Endothelial cell of umbilical vein (primary cell): ENCODE data around the gene MRPS27. TPM values are rescaled to one million over a fixed set of nuclear protein-coding genes. Genes with fewer than 3 reads are reported as not detected.

ENCODE experiments used
- BruUV-seq: library from RNA; stranded (reverse); fragments of 400-500 nt; replicated peaks from 2 replicates; lab custom pipeline; 2021; lab: Mats Ljungman, UMichigan
- CTCF ChIA-PET: fragments of 300-600, 350-600 bp; sonication (Branson Sonifier 250); formaldehyde crosslinking; loops from one replicate; lab custom pipeline; 2021; ENCODE audit warnings: antibody characterized with exemption, inconsistent platforms; lab: Charles Lee
- POLR2A ChIA-PET: fragments of 300-600, 350-600 bp; sonication (Branson Sonifier 250); formaldehyde crosslinking; loops from one replicate; lab custom pipeline; 2021; ENCODE audit warnings: antibody characterized with exemption, inconsistent platforms; lab: Charles Lee
- DNase-seq: peaks from one replicate; pipeline ENCODE4 v3.0.0-alpha.2; 2011; ENCODE audit warnings: low read depth, low spot score
- FAIRE-seq: peaks from 2 replicates; lab custom pipeline; 2011; peaks lifted over from hg19 to GRCh38; lab: Jason Lieb, UNC
- H2AFZ ChIP-seq: 2 replicates; pipeline ENCODE4 v1.6.0; 2012; ENCODE audit warnings: low read depth, low read length, control low read depth, inconsistent platforms
- H3K27ac ChIP-seq: 2 replicates; pipeline ENCODE4 v1.5.1; 2011; ENCODE audit warnings: low read depth, mild to moderate bottlenecking, control low read depth, low read length, moderate library complexity; ENCODE audit not compliant: insufficient read depth
- H3K27me3 ChIP-seq, 2 experiments: 2 replicates each; pipeline versions ENCODE4 v1.6.0 to v1.6.1; 2011; ENCODE audit warnings: low read length in 2 of 2, mixed read lengths in 1 of 2; ENCODE audit not compliant: control insufficient read depth in 2 of 2, insufficient read depth in 2 of 2
- H3K36me3 ChIP-seq, 2 experiments: 2 replicates in 1 of 2; 3 replicates in 1 of 2; pipeline ENCODE4 v1.5.1; 2011; ENCODE audit warnings: low read length in 2 of 2, mild to moderate bottlenecking in 1 of 2, moderate library complexity in 1 of 2; ENCODE audit not compliant: control insufficient read depth in 2 of 2, insufficient read depth in 2 of 2; ENCODE audit errors: extremely low read depth in 1 of 2
- H3K4me1 ChIP-seq: 3 replicates; pipeline ENCODE4 v1.5.1; 2011; ENCODE audit warnings: mild to moderate bottlenecking, low read length; ENCODE audit not compliant: control insufficient read depth, insufficient read depth; ENCODE audit errors: extremely low read depth
- H3K4me2 ChIP-seq: 2 replicates; pipeline ENCODE4 v1.6.1; 2011; ENCODE audit warnings: low read length, control low read depth, mixed read lengths; ENCODE audit not compliant: insufficient read depth
- H3K4me3 ChIP-seq, 3 experiments: fragments of 200-600 bp in 1 of 3; sonication (generic), shearing (Covaris generic) in 1 of 3; replicated peaks in 1 of 3; 2 replicates each; pipeline ENCODE4 v1.5.1; 2011 to 2016; ENCODE audit warnings: control low read depth in 3 of 3, low read length in 3 of 3, mild to moderate bottlenecking in 2 of 3, inconsistent platforms in 1 of 3, low read depth in 1 of 3, moderate library complexity in 1 of 3; ENCODE audit not compliant: insufficient read depth in 1 of 3
- H3K79me2 ChIP-seq: 2 replicates; pipeline ENCODE4 v1.6.0; 2012; ENCODE audit warnings: low read length, inconsistent platforms; ENCODE audit not compliant: control insufficient read depth, insufficient read depth
- H3K9ac ChIP-seq: replicated peaks from 2 replicates; pipeline ENCODE3; 2011; ENCODE audit warnings: low read length, control low read depth; ENCODE audit not compliant: insufficient read depth; ENCODE audit errors: extremely low read depth
- H3K9me1 ChIP-seq: replicated peaks from 3 replicates; pipeline ENCODE4 v1.6.0; 2011; ENCODE audit warnings: mild to moderate bottlenecking, low read length; ENCODE audit not compliant: control insufficient read depth, insufficient read depth; ENCODE audit errors: extremely low read depth
- H3K9me3 ChIP-seq: replicated peaks from 2 replicates; pipeline ENCODE4 v1.5.1; 2012; ENCODE audit warnings: low read length, inconsistent platforms; ENCODE audit not compliant: control insufficient read depth, insufficient read depth
- H4K20me1 ChIP-seq: replicated peaks from 2 replicates; pipeline ENCODE3; 2011; ENCODE audit warnings: mild to moderate bottlenecking, low read length; ENCODE audit not compliant: control insufficient read depth, insufficient read depth; ENCODE audit errors: extremely low read depth
- EZH2 ChIP-seq: IDR thresholded peaks from 2 replicates; pipeline ENCODE4 v1.6.1; 2012; ENCODE audit warnings: borderline replicate concordance, low read depth, mild to moderate bottlenecking, moderate library complexity, low read length, inconsistent platforms; ENCODE audit not compliant: severe bottlenecking
- FOS ChIP-seq: IDR thresholded peaks from 2 replicates; pipeline ENCODE4 v1.6.1; 2011; ENCODE audit warnings: mild to moderate bottlenecking, low read length, moderate library complexity, borderline replicate concordance; ENCODE audit not compliant: insufficient read depth
- GATA2 ChIP-seq: IDR thresholded peaks from 2 replicates; pipeline ENCODE4 v1.7.0; 2011; ENCODE audit warnings: low read depth, mild to moderate bottlenecking, moderate library complexity, mixed read lengths, low read length; ENCODE audit not compliant: insufficient read length, insufficient read depth
- JUN ChIP-seq: IDR thresholded peaks from 2 replicates; pipeline ENCODE4 v1.6.1; 2011; ENCODE audit warnings: borderline replicate concordance, low read depth; ENCODE audit not compliant: insufficient read length, insufficient read depth
- MAX ChIP-seq: IDR thresholded peaks from 2 replicates; pipeline ENCODE4 v1.6.1; 2011; ENCODE audit not compliant: insufficient read depth, insufficient read length
- MYC ChIP-seq: IDR thresholded peaks from one replicate; pipeline ENCODE4 v1.6.1; 2011; ENCODE audit warnings: mild to moderate bottlenecking, low read depth, low read length
- POLR2A ChIP-seq: IDR thresholded peaks from 2 replicates; pipeline ENCODE4 v1.6.1; 2012; ENCODE audit warnings: low read depth, mild to moderate bottlenecking, control low read depth, low read length
- POLR2AphosphoS5 ChIP-seq: IDR thresholded peaks from 2 replicates; pipeline ENCODE4 v1.6.1; 2012; ENCODE audit warnings: low read depth, mild to moderate bottlenecking, control low read depth, low read length, moderate library complexity; ENCODE audit not compliant: insufficient read depth
- dilution Hi-C: fragments of 300-500 bp; cut with MboI; formaldehyde crosslinking; loops from one replicate; pipeline ENCODE4 v1.15.0; 2019; ENCODE audit warnings: low sequenced_read_pairs; ENCODE audit not compliant: extremely low pct_ligation_motif_present
- intact Hi-C: fragments of 100-400 bp; cut with micrococcal nuclease; formaldehyde crosslinking; loops from one replicate; pipeline ENCODE4 v1.10.0; 2022
- polyA plus RNA-seq, 4 experiments: library from polyadenylated mRNA; depleted of rRNA in 3 of 4; stranded (reverse) in 3 of 4; unstranded in 1 of 4; fragments of >200 nt; gene quantifications; 2 replicates each; pipeline versions ENCODE4 v1.2.1 to v1.2.3, GENCODE V29; 2011 to 2012; ENCODE audit warnings: missing spikeins in 1 of 4
- total RNA-seq: library from RNA; stranded (reverse); gene quantifications from 2 replicates; pipeline ENCODE4 v1.2.3, GENCODE V29; 2021
- TF ChIP-seq, protein P1 (sequence below), 2 donors: IDR thresholded peaks; 1 replicate in 1 of 2; 2 replicates in 1 of 2; pipeline ENCODE4 v1.5.1; 2011; ENCODE audit warnings: low read length in 2 of 2, mild to moderate bottlenecking in 2 of 2, moderate library complexity in 2 of 2, control low read depth in 1 of 2, inconsistent platforms in 1 of 2, low read depth in 1 of 2; ENCODE audit not compliant: insufficient read depth in 1 of 2; ENCODE audit errors: extremely low read depth in 1 of 2

Gene MRPS27
- total and polyA plus RNA-seq, 2 donors (not counting 3 experiments of a cell fraction or from before 2014, with no cell fraction given) = 56.0 to 67.1 TPM

GRCh38 chr5:72182686-72183085 is 137.4 kb downstream of the MRPS27 start:
- FAIRE-seq = no peak
- BruUV-seq = no TSS peak
- Histone ChIP-seq H3K36me3 (peaks cover 16 to 28% of the 10 kb centered on the region in 2 experiments), H3K9ac (no peak overlapping the region), H3K4me2 (no peak overlapping the region), H2AFZ (no peak overlapping the region), H3K27ac (no peak overlapping the region), H3K9me3 (no peaks in the 10 kb centered on the region), H3K4me1 (no peaks in the 10 kb centered on the region), H3K27me3 (no peaks in the 10 kb centered on the region), H3K79me2 (peaks cover 62% of the 10 kb centered on the region), H3K9me1 (no peaks in the 10 kb centered on the region), H3K4me3 (no peak overlapping the region), H4K20me1 (peaks cover 5% of the 10 kb centered on the region)
- DNase-seq = no peak
- intact Hi-C loops (no loop called here), dilution Hi-C loops (no loop called here)
- ChIA-PET POLR2A (no interaction called here), CTCF (no interaction called here)
- no peak for TF ChIP-seq POLR2AphosphoS5
- TF ChIP-seq MYC = no peak
- TF ChIP-seq POLR2A = no peak
- no peak for TF ChIP-seq FOS
- TF ChIP-seq, protein P1, sequence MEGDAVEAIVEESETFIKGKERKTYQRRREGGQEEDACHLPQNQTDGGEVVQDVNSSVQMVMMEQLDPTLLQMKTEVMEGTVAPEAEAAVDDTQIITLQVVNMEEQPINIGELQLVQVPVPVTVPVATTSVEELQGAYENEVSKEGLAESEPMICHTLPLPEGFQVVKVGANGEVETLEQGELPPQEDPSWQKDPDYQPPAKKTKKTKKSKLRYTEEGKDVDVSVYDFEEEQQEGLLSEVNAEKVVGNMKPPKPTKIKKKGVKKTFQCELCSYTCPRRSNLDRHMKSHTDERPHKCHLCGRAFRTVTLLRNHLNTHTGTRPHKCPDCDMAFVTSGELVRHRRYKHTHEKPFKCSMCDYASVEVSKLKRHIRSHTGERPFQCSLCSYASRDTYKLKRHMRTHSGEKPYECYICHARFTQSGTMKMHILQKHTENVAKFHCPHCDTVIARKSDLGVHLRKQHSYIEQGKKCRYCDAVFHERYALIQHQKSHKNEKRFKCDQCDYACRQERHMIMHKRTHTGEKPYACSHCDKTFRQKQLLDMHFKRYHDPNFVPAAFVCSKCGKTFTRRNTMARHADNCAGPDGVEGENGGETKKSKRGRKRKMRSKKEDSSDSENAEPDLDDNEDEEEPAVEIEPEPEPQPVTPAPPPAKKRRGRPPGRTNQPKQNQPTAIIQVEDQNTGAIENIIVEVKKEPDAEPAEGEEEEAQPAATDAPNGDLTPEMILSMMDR (IDR thresholded peaks at IDR 0.05; ENCODE audit: extremely low read depth in 1 of 2, insufficient read depth in 1 of 2, low read depth in 1 of 2, low read length in 2 of 2) = no peak
- TF ChIP-seq EZH2 = no peak
- TF ChIP-seq GATA2 = no peak
- TF ChIP-seq JUN = no peak
- TF ChIP-seq MAX = no peak
